ENCODE results near the gene ORAI3. TPM values are rescaled to one million over a fixed set of nuclear protein-coding genes. Genes with fewer than 3 reads are reported as not detected.

ORAI3 gene
- total and polyA plus RNA-seq, 9 donors, result 21.5 to 30.8 (median 25.2) TPM

GRCh38 chr16:30971298-30971697 lies 22.4 kb downstream of the ORAI3 start:
- no peaks in the 10 kb centered on the region for H3K9me3 ChIP-seq
- intact Hi-C loops (cut with DNase I), result no loop called here
- 92 to 96% (median 92%) methylated on average over 14 of the region's 14 CpGs for WGBS, 3 donors
- H3K27ac ChIP-seq, result no peak overlapping the region
- no peak for DNase-seq
- H3K4me1 ChIP-seq (ENCODE audit: insufficient read depth), result no peaks in the 10 kb centered on the region
- TF ChIP-seq CTCF (IDR thresholded peaks at IDR 0.05), result no peak
- no peak for TF ChIP-seq POLR2A (IDR thresholded peaks at IDR 0.05)
- no peak for TF ChIP-seq EP300 (IDR thresholded peaks at IDR 0.05)
- no peaks in the 10 kb centered on the region for H3K27me3 ChIP-seq
- no peaks in the 10 kb centered on the region for H3K36me3 ChIP-seq
- no peak overlapping the region for H3K4me3 ChIP-seq

GRCh38 chr16:30972872-30973271 lies 24.0 kb downstream of the ORAI3 start:
- H3K27ac ChIP-seq, result no peak overlapping the region
- no peak overlapping the region for H3K4me3 ChIP-seq
- TF ChIP-seq EP300 (IDR thresholded peaks at IDR 0.05) (no peak), CTCF (IDR thresholded peaks at IDR 0.05) (no peak), POLR2A (IDR thresholded peaks at IDR 0.05) (no peak)
- no peaks in the 10 kb centered on the region for H3K36me3 ChIP-seq
- 77 to 81% (median 77%) methylated on average over 7 of the region's 7 CpGs for WGBS, 3 donors
- DNase-seq, result no peak
- H3K27me3 ChIP-seq, result no peaks in the 10 kb centered on the region
- intact Hi-C loops (cut with DNase I), result no loop called here
- no peaks in the 10 kb centered on the region for H3K9me3 ChIP-seq
- no peaks in the 10 kb centered on the region for H3K4me1 ChIP-seq (ENCODE audit: insufficient read depth)

GRCh38 chr16:30974348-30974747 lies 25.5 kb downstream of the ORAI3 start:
- intact Hi-C loops (cut with DNase I), result no loop called here
- no peak for DNase-seq
- no peak for TF ChIP-seq EP300 (IDR thresholded peaks at IDR 0.05)
- TF ChIP-seq POLR2A (IDR thresholded peaks at IDR 0.05), result no peak
- no peak for TF ChIP-seq CTCF (IDR thresholded peaks at IDR 0.05)
- WGBS, 3 donors, result 94 to 96% (median 95%) methylated on average over 6 of the region's 6 CpGs
- no peak overlapping the region for H3K4me3 ChIP-seq
- H3K27ac ChIP-seq, result no peak overlapping the region
- H3K27me3 ChIP-seq, result no peaks in the 10 kb centered on the region
- H3K4me1 ChIP-seq (ENCODE audit: insufficient read depth), result no peaks in the 10 kb centered on the region
- no peaks in the 10 kb centered on the region for H3K9me3 ChIP-seq
- no peaks in the 10 kb centered on the region for H3K36me3 ChIP-seq

GRCh38 chr16:30976486-30976885 lies 27.6 kb downstream of the ORAI3 start:
- no peak for DNase-seq
- no peak overlapping the region for H3K27ac ChIP-seq
- no peaks in the 10 kb centered on the region for H3K36me3 ChIP-seq
- no peaks in the 10 kb centered on the region for H3K27me3 ChIP-seq
- H3K4me3 ChIP-seq, result no peak overlapping the region
- intact Hi-C loops (cut with DNase I), result no loop called here
- no peaks in the 10 kb centered on the region for H3K4me1 ChIP-seq (ENCODE audit: insufficient read depth)
- no peaks in the 10 kb centered on the region for H3K9me3 ChIP-seq
- TF ChIP-seq POLR2A (IDR thresholded peaks at IDR 0.05), result no peak
- 92 to 94% (median 94%) methylated on average over 4 of the region's 4 CpGs for WGBS, 3 donors

GRCh38 chr16:30977502-30977901 lies 28.6 kb downstream of the ORAI3 start:
- intact Hi-C loops (cut with DNase I), result no loop called here
- H3K4me3 ChIP-seq, result no peak overlapping the region
- no peak for DNase-seq
- no peaks in the 10 kb centered on the region for H3K27me3 ChIP-seq
- H3K4me1 ChIP-seq (ENCODE audit: insufficient read depth), result no peaks in the 10 kb centered on the region
- WGBS, 3 donors, result 78 to 81% (median 80%) methylated on average over 17 of the region's 17 CpGs
- H3K36me3 ChIP-seq, result no peaks in the 10 kb centered on the region
- H3K9me3 ChIP-seq, result no peaks in the 10 kb centered on the region
- H3K27ac ChIP-seq, result no peak overlapping the region
- TF ChIP-seq EP300 (IDR thresholded peaks at IDR 0.05) (no peak), POLR2A (IDR thresholded peaks at IDR 0.05) (no peak), CTCF (IDR thresholded peaks at IDR 0.05) (no peak)
